Stimulated activated naive CD8-positive, alpha-beta T cell treated with anti-CD3 and anti-CD28 coated beads, Interleukin-15, Interleukin-2, amounts not matched to agents 100 U/mL and 50 U/mL, for 24 hours (primary cell): ENCODE data around the gene AGPAT4.
A peak's percentile ranks its signal among the peaks of the same experiment; 100 is the strongest.
"Not testable (repeated sequence)": the region's sequence is repeated elsewhere in the genome, so short reads cannot be mapped to it uniquely, and the experiment has no call there.

Experiments
- ATAC-seq: fragments of 150-1000 bp; cut with Tn5 transposase; one replicate; pipeline ENCODE4 v1.10.0; 2021
- DNase-seq: peaks from one replicate; pipeline ENCODE4 v3.0.0; 2021

Gene AGPAT4

GRCh38 chr6:161227004-161227960, 46.6 kb downstream of the AGPAT4 start:
- ATAC-seq: no peak

GRCh38 chr6:161226009-161226964, 47.6 kb downstream of the AGPAT4 start:
- ATAC-seq: peak; percentile 42
- DNase-seq: no peak

More at GRCh38 chr6:161227004-161227960, 46.6 kb downstream of the AGPAT4 start:
- no peak for DNase-seq

GRCh38 chr6:161225681-161226008, 48.2 kb downstream of the AGPAT4 start:
- no peak for DNase-seq
- ATAC-seq: no peak

- ATAC-seq, DNase-seq: not testable (repeated sequence)
These were observed 48.7 kb downstream of the AGPAT4 start for GRCh38 chr6:161224951-161225680.

- ATAC-seq (no peak), DNase-seq (no peak)
These were observed 50.2 kb downstream of the AGPAT4 start for GRCh38 chr6:161223646-161224045.

- ATAC-seq: no peak
- no peak for DNase-seq
These were observed 51.1 kb downstream of the AGPAT4 start for GRCh38 chr6:161222706-161223234.

- no peak for ATAC-seq
These were observed 53.5 kb downstream of the AGPAT4 start for GRCh38 chr6:161220346-161220745.

GRCh38 chr6:161219680-161220079, 54.2 kb downstream of the AGPAT4 start:
- no peak for ATAC-seq
- no peak for DNase-seq

More at GRCh38 chr6:161220346-161220745, 53.5 kb downstream of the AGPAT4 start:
- DNase-seq: no peak

- ATAC-seq (no peak), DNase-seq (no peak)
These were observed 55.6 kb downstream of the AGPAT4 start for GRCh38 chr6:161218222-161218621.

GRCh38 chr6:161217628-161218027, 56.2 kb downstream of the AGPAT4 start:
- DNase-seq: no peak

GRCh38 chr6:161216616-161217205, 57.1 kb downstream of the AGPAT4 start:
- ATAC-seq (no peak), DNase-seq (no peak)

More at GRCh38 chr6:161217628-161218027, 56.2 kb downstream of the AGPAT4 start:
- no peak for ATAC-seq

- no peak for DNase-seq
- ATAC-seq: no peak
These were observed 57.8 kb downstream of the AGPAT4 start for GRCh38 chr6:161215876-161216615.

- ATAC-seq (no peak), DNase-seq (no peak)
These were observed 58.7 kb downstream of the AGPAT4 start for GRCh38 chr6:161215193-161215592.

- no peak for ATAC-seq
- no peak for DNase-seq
These were observed 59.1 kb downstream of the AGPAT4 start for GRCh38 chr6:161214722-161215121.

GRCh38 chr6:161212902-161213301, 61.0 kb downstream of the AGPAT4 start:
- ATAC-seq (no peak), DNase-seq (no peak)

- DNase-seq: no peak
- ATAC-seq: no peak
These were observed 62.4 kb downstream of the AGPAT4 start for GRCh38 chr6:161211380-161212035.

GRCh38 chr6:161210857-161211256, 63.0 kb downstream of the AGPAT4 start:
- no peak for DNase-seq
- no peak for ATAC-seq

- DNase-seq (no peak), ATAC-seq (no peak)
These were observed 66.7 kb downstream of the AGPAT4 start for GRCh38 chr6:161207200-161207599.

- no peak for ATAC-seq
- no peak for DNase-seq
These were observed 68.8 kb downstream of the AGPAT4 start for GRCh38 chr6:161204866-161205557.
